HG02610 (cell line): ENCODE measurements around the gene RANBP9.

Source experiments
- ATAC-seq: cut with Tn5 transposase; IDR thresholded peaks from one replicate; pipeline ENCODE4 v1.9.1; 2021; ENCODE audit warnings: mild to moderate bottlenecking, moderate library complexity; ENCODE audit not compliant: unreplicated experiment

Gene RANBP9

GRCh38 chr6:13655700-13656099, 55.9 kb downstream of the RANBP9 start:
- no peak for ATAC-seq

GRCh38 chr6:13654496-13654895, 57.1 kb downstream of the RANBP9 start:
- no peak for ATAC-seq

- ATAC-seq = no peak
These were observed 58.3 kb downstream of the RANBP9 start for GRCh38 chr6:13653296-13653695.

- ATAC-seq = no peak
These were observed 62.2 kb downstream of the RANBP9 start for GRCh38 chr6:13649393-13649792.

GRCh38 chr6:13648850-13649249, 62.8 kb downstream of the RANBP9 start:
- ATAC-seq = no peak

- no peak for ATAC-seq
These were observed 68.5 kb downstream of the RANBP9 start for GRCh38 chr6:13643125-13643524.

GRCh38 chr6:13641315-13641714, 70.3 kb downstream of the RANBP9 start:
- ATAC-seq = no peak

- ATAC-seq = no peak
These were observed 73.0 kb downstream of the RANBP9 start for GRCh38 chr6:13638626-13639025.

GRCh38 chr6:13638014-13638413, 73.6 kb downstream of the RANBP9 start:
- no peak for ATAC-seq

GRCh38 chr6:13635948-13636658, 75.5 kb downstream of the RANBP9 start:
- no peak for ATAC-seq

- no peak for ATAC-seq
These were observed 78.3 kb downstream of the RANBP9 start for GRCh38 chr6:13633343-13633742.

GRCh38 chr6:13630499-13630898, 81.1 kb downstream of the RANBP9 start:
- no peak for ATAC-seq

GRCh38 chr6:13629459-13630116, 82.0 kb downstream of the RANBP9 start:
- ATAC-seq = no peak

GRCh38 chr6:13624871-13625288, 86.8 kb downstream of the RANBP9 start:
- ATAC-seq = no peak

- ATAC-seq = no peak
These were observed 94.6 kb downstream of the RANBP9 start for GRCh38 chr6:13617066-13617465.

- no peak for ATAC-seq
These were observed 95.9 kb downstream of the RANBP9 start for GRCh38 chr6:13615792-13616120.

GRCh38 chr6:13614926-13615791, 96.5 kb downstream of the RANBP9 start, which contains the start of gene NOL7:
Gene NOL7, plus strand, starts transcription at chr6:13615335. Its CDS starts 24 bp downstream, at chr6:13615359.
- peak; percentile 90 for ATAC-seq

- peak; percentile 14 for ATAC-seq
These were observed 97.3 kb downstream of the RANBP9 start for GRCh38 chr6:13614126-13614925.

GRCh38 chr6:13613029-13613594, 98.5 kb downstream of the RANBP9 start:
- ATAC-seq = no peak

GRCh38 chr6:13611715-13612114, 99.9 kb downstream of the RANBP9 start:
- no peak for ATAC-seq
